Measurements from ENCODE around the gene UPF2.

The UPF2 gene

GRCh38 chr10:11962176-11962575 is 80.4 kb downstream of the UPF2 start:
- no peak for DNase-seq (ENCODE audit: low spot score)

GRCh38 chr10:11961771-11962170 is 80.8 kb downstream of the UPF2 start:
- DNase-seq (ENCODE audit: low spot score), result no peak

GRCh38 chr10:11959966-11960365 is 82.6 kb downstream of the UPF2 start:
- no peak for DNase-seq (ENCODE audit: low spot score)

GRCh38 chr10:11958956-11959355 is 83.7 kb downstream of the UPF2 start:
- DNase-seq (ENCODE audit: low spot score), result no peak

GRCh38 chr10:11951695-11952094 is 90.9 kb downstream of the UPF2 start:
- DNase-seq (ENCODE audit: low spot score), result no peak

- no peak for DNase-seq (ENCODE audit: low spot score)
Measured at GRCh38 chr10:11950325-11951018, 92.1 kb downstream of the UPF2 start.

- DNase-seq (ENCODE audit: low spot score), result no peak
Measured at GRCh38 chr10:11949152-11949551, 93.5 kb downstream of the UPF2 start.

GRCh38 chr10:11946652-11947051 is 96.0 kb downstream of the UPF2 start:
- no peak for DNase-seq (ENCODE audit: low spot score)

GRCh38 chr10:11936389-11937152 is 106.0 kb downstream of the UPF2 start:
- DNase-seq (ENCODE audit: low spot score), result no peak

GRCh38 chr10:11934262-11934661 is 108.3 kb downstream of the UPF2 start:
- no peak for DNase-seq (ENCODE audit: low spot score)

- DNase-seq (ENCODE audit: low spot score), result no peak
Measured at GRCh38 chr10:11933577-11934223, 108.9 kb downstream of the UPF2 start.

- DNase-seq (ENCODE audit: low spot score), result no peak
Measured at GRCh38 chr10:11931038-11931437, 111.6 kb downstream of the UPF2 start.

GRCh38 chr10:11930312-11930978 is 112.2 kb downstream of the UPF2 start:
- no peak for DNase-seq (ENCODE audit: low spot score)

- no peak for DNase-seq (ENCODE audit: low spot score)
Measured at GRCh38 chr10:11927746-11928145, 114.9 kb downstream of the UPF2 start.

- DNase-seq (ENCODE audit: low spot score), result no peak
Measured at GRCh38 chr10:11921800-11922392, 120.7 kb downstream of the UPF2 start.

- no peak for DNase-seq (ENCODE audit: low spot score)
Measured at GRCh38 chr10:11919271-11919670, 123.3 kb downstream of the UPF2 start.

GRCh38 chr10:11918384-11918783 is 124.2 kb downstream of the UPF2 start:
- no peak for DNase-seq (ENCODE audit: low spot score)

- no peak for DNase-seq (ENCODE audit: low spot score)
Measured at GRCh38 chr10:11913079-11913641, 129.4 kb downstream of the UPF2 start.

GRCh38 chr10:11910102-11910501 is 132.5 kb downstream of the UPF2 start:
- DNase-seq (ENCODE audit: low spot score), result no peak

GRCh38 chr10:11909618-11910017 is 133.0 kb downstream of the UPF2 start:
- no peak for DNase-seq (ENCODE audit: low spot score)

GRCh38 chr10:11908991-11909390 is 133.6 kb downstream of the UPF2 start:
- no peak for DNase-seq (ENCODE audit: low spot score)

- DNase-seq (ENCODE audit: low spot score), result no peak
Measured at GRCh38 chr10:11908536-11908935, 134.1 kb downstream of the UPF2 start.
